ENCODE data around the gene SPRY1. TPM values are rescaled to one million over a fixed set of nuclear protein-coding genes. Genes with fewer than 3 reads are reported as not detected.
A peak's percentile ranks its signal among the peaks of the same experiment; 100 is the strongest.

The SPRY1 gene
- total RNA-seq, 1 experiment from 2014 or later = 76.3 TPM

GRCh38 chr4:123423819-123424218 is 27.2 kb downstream of the SPRY1 start:
- H3K4me1 Mint-ChIP-seq = peaks cover 3 to 8% of the 10 kb centered on the region in 2 experiments
- H3K9me3 Mint-ChIP-seq = peaks cover 26 to 28% of the 10 kb centered on the region in 2 experiments
- H2BK15ac ChIP-seq (ENCODE audit: low read depth, low read length) = no peak overlapping the region
- H3T11ph ChIP-seq (ENCODE audit: low read length) = no peak overlapping the region
- H3K9me3 ChIP-seq (ENCODE audit: control insufficient read depth, low read depth, low read length) = no peaks in the 10 kb centered on the region
- H3K14ac ChIP-seq (ENCODE audit: insufficient read depth, low read length) = no peak overlapping the region
- no peak overlapping the region for H2BK120ac ChIP-seq (ENCODE audit: low read depth, low read length, poor library complexity, severe bottlenecking)
- no peak overlapping the region for H2BK12ac ChIP-seq (ENCODE audit: insufficient read length, low read depth, low read length)
- no peaks in the 10 kb centered on the region for H3K27me3 Mint-ChIP-seq (ENCODE audit: low read depth)
- no CpG with 5 or more reads among the region's 5 CpGs for WGBS (ENCODE audit: extremely low coverage, insufficient read length, low lambda C conversion rate)
- peak overlapping the region in 1 of 3 experiments; percentile 40; a peak in 1 of 7 replicates for H3K27ac Mint-ChIP-seq
- no peak overlapping the region for H4K91ac ChIP-seq (ENCODE audit: insufficient read length, low read depth, low read length)
- no peak overlapping the region for H2AFZ ChIP-seq (ENCODE audit: low read length)
- TF ChIP-seq, protein P1, sequence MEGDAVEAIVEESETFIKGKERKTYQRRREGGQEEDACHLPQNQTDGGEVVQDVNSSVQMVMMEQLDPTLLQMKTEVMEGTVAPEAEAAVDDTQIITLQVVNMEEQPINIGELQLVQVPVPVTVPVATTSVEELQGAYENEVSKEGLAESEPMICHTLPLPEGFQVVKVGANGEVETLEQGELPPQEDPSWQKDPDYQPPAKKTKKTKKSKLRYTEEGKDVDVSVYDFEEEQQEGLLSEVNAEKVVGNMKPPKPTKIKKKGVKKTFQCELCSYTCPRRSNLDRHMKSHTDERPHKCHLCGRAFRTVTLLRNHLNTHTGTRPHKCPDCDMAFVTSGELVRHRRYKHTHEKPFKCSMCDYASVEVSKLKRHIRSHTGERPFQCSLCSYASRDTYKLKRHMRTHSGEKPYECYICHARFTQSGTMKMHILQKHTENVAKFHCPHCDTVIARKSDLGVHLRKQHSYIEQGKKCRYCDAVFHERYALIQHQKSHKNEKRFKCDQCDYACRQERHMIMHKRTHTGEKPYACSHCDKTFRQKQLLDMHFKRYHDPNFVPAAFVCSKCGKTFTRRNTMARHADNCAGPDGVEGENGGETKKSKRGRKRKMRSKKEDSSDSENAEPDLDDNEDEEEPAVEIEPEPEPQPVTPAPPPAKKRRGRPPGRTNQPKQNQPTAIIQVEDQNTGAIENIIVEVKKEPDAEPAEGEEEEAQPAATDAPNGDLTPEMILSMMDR (conservative IDR thresholded peaks at IDR 0.05) = no peak
- H3K23me2 ChIP-seq (ENCODE audit: insufficient read length, low read depth, low read length, poor library complexity, severe bottlenecking) = no peaks in the 10 kb centered on the region
- no peak for DNase-seq
- no peak overlapping the region for H3K4me3 Mint-ChIP-seq
- H3K79me1 ChIP-seq (ENCODE audit: insufficient read depth, low read depth, low read length, poor library complexity, severe bottlenecking) = no peaks in the 10 kb centered on the region
- H3K4me1 ChIP-seq (ENCODE audit: insufficient read depth, low read length) = no peaks in the 10 kb centered on the region; the same call in 1 of the 2 replicates
- H3K79me2 ChIP-seq (ENCODE audit: insufficient read depth, low read length) = no peaks in the 10 kb centered on the region
- H3K18ac ChIP-seq (ENCODE audit: insufficient read length, low read depth, low read length) = no peak overlapping the region
- no peak overlapping the region for H3K9ac ChIP-seq (ENCODE audit: extremely low read depth, insufficient read length, low read length)
- H4K20me1 ChIP-seq (ENCODE audit: control insufficient read depth, insufficient read depth, insufficient read length) = no peaks in the 10 kb centered on the region
- H3K27me3 ChIP-seq (ENCODE audit: insufficient read depth, low read length) = no peaks in the 10 kb centered on the region
- no peak overlapping the region for H2BK5ac ChIP-seq (ENCODE audit: insufficient read length, low read length)
- no peak overlapping the region for H3K56ac ChIP-seq (ENCODE audit: insufficient read length, low read depth, low read length)
- H4K8ac ChIP-seq (replicated peaks; ENCODE audit: insufficient read length, low read depth, low read length) = no peak overlapping the region
- no peak overlapping the region for H4K5ac ChIP-seq (ENCODE audit: insufficient read length, low read depth, low read length)
- peaks cover 4 to 35% (median 19%) of the 10 kb centered on the region in 3 experiments for H3K36me3 Mint-ChIP-seq (ENCODE audit: insufficient read depth in 1 of 3, low read depth in 3 of 3)
- H3K4ac ChIP-seq (ENCODE audit: low read depth, low read length) = no peak overlapping the region
- no peak overlapping the region for H3K4me2 ChIP-seq (ENCODE audit: insufficient read depth, insufficient read length, low read length)
- H2AK5ac ChIP-seq (ENCODE audit: insufficient read length, low read length) = no peak overlapping the region
- no peak overlapping the region for H3K27ac ChIP-seq (ENCODE audit: insufficient read length, low read depth, low read length)
- no peak overlapping the region for H2BK20ac ChIP-seq (ENCODE audit: low read depth, low read length, poor library complexity, severe bottlenecking)
- no peak overlapping the region for H3K23ac ChIP-seq (ENCODE audit: insufficient read length, low read depth, low read length)

Data from H9 (cell line).